GM10248 (cell line): Measurements from ENCODE around the gene FBXO48.
"Not testable (repeated sequence)": the region's sequence is repeated elsewhere in the genome, so short reads cannot be mapped to it uniquely, and the experiment has no call there.

ENCODE experiments used
- CTCF ChIA-PET: fragments of 300-600 bp; sonication (Branson Sonifier 250); formaldehyde crosslinking; extraction: SDS; loops from one replicate; lab custom pipeline; 2021; ENCODE audit warnings: antibody characterized with exemption; lab: Yijun Ruan, JAX
- POLR2A ChIA-PET: fragments of 350-650 bp; sonication (Branson Sonifier 250); formaldehyde crosslinking; extraction: SDS; loops from one replicate; lab custom pipeline; 2020; ENCODE audit warnings: antibody characterized with exemption; lab: Yijun Ruan, JAX
- DNase-seq: peaks from one replicate; pipeline ENCODE4 v3.0.0; 2012; ENCODE audit errors: extremely low spot score
- TF ChIP-seq, protein P1 (sequence below): IDR thresholded peaks from 2 replicates; pipeline ENCODE4 v1.5.1; 2012; ENCODE audit warnings: mild to moderate bottlenecking, low read depth; ENCODE audit errors: extremely low read depth, missing control alignments, control extremely low read depth

FBXO48 gene

DNA sequence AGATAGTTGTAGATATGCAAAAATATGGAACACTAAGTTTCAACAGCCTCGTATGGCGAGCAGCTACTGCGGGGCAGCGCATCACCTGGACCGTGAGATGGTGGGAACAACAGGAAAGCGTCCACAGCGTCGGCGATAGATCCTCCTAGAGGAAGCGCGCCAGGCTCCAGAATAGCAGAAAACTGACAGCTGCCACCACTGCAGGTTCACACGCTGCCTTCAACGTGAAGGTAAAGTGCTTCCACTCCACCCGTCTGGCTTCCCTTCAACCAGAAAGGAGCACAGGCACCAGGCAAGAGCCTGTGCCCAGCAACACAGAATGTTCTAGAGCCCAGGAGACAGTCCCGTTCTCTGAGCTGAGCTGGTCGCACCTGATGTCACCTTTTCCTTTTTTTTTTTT is 20.0 kb downstream of the FBXO48 start:
- TF ChIP-seq, protein P1, sequence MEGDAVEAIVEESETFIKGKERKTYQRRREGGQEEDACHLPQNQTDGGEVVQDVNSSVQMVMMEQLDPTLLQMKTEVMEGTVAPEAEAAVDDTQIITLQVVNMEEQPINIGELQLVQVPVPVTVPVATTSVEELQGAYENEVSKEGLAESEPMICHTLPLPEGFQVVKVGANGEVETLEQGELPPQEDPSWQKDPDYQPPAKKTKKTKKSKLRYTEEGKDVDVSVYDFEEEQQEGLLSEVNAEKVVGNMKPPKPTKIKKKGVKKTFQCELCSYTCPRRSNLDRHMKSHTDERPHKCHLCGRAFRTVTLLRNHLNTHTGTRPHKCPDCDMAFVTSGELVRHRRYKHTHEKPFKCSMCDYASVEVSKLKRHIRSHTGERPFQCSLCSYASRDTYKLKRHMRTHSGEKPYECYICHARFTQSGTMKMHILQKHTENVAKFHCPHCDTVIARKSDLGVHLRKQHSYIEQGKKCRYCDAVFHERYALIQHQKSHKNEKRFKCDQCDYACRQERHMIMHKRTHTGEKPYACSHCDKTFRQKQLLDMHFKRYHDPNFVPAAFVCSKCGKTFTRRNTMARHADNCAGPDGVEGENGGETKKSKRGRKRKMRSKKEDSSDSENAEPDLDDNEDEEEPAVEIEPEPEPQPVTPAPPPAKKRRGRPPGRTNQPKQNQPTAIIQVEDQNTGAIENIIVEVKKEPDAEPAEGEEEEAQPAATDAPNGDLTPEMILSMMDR: no peak

DNA sequence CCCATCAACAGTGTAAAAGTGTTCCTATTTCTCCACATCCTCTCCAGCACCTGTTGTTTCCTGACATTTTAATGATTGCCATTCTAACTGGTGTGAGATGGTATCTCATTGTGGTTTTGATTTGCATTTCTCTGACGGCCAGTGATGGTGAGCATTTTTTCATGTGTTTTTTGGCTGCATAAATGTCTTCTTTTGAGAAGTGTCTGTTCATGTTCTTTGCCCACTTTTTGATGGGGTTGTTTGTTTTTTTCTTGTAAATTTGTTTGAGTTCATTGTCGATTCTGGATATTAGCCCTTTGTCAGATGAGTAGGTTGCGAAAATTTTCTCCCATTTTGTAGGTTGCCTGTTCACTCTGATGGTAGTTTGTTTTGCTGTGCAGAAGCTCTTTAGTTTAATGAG is 20.7 kb downstream of the FBXO48 start:
- POLR2A ChIA-PET: not testable (repeated sequence)
- CTCF ChIA-PET: interaction anchor here (2.1 kb wide), 1 partner anchor 17 kb away, joined by 6 read pairs; no protein-coding TSS in a partner anchor

More for the DNA sequence above, 20.0 kb downstream of the FBXO48 start:
- CTCF ChIA-PET: interaction anchor here (2.1 kb wide), 1 partner anchor 16 kb away, joined by 6 read pairs; no protein-coding TSS in a partner anchor
- no peak for DNase-seq
- POLR2A ChIA-PET: no interaction called here

DNA sequence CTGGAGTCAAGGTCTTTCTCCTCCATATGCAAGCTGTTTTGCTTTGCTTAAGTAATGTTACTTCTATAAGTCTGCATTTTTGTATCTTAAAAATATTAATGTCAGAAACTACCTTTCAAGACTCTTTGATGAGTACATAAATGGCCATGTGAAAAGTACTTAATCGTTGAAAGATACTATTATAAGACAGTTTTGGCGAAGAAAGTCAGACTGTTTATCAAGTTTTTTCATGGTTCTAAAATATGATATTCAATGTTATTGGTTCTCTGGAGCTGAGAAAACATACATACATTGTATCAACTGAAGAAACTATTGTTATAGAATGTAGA is 25.1 kb downstream of the FBXO48 start:
- POLR2A ChIA-PET: interaction anchor here (2.8 kb wide), 1 partner anchor 53 kb away, joined by 13 read pairs; no protein-coding TSS in a partner anchor
- CTCF ChIA-PET: interaction anchor here (0.8 to 9.5 kb wide), 49 partner anchors 12 to 466 kb away, joined by 3 to 137 read pairs (median 5); partner anchors contain the start of genes APLF, FBXO48 and PLEK
- DNase-seq: no peak
- TF ChIP-seq, protein P1: no peak

More for the DNA sequence above, 20.7 kb downstream of the FBXO48 start:
- DNase-seq: not testable (repeated sequence)

DNA sequence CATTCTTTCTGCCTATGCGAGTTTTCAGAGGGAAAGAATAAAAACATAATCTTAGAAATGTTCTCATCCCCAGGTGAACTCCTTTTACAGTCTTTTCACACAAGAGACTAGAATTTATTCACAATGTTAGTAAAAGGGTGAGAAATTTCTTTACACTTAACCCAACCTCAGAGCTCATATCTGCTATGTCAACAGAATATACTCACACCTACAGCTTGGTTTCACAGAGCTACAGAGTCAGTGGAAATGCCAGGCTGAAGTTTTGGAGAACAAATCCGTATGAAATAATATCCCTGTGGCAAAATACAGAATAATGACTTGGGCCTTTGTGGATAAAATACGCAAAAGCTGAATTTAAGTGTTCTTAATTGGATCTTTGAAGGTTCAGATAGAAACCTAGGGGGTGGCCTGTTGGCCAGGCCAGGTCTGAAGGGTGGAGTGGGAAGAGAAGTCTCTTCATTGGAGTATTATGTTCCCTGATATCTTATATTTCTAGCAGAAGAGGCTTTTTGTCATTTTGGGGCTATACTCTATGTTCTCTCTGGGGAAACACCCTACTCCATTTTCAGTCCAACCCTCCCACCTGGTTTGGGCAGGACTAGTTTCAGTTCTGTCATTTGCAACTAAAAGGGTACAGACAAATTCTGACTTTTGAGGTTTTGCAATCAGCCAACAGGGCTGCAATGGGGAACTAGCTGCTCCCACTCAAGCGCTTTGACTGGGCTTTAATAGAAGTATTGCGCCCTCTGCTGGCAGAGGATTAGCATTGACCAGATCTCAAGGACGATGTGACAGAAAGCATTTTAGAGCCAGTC is 25.7 kb downstream of the FBXO48 start:
- TF ChIP-seq, protein P1: peak; percentile 82
- ChIA-PET CTCF (interaction anchor here (0.6 to 9.5 kb wide), 57 partner anchors 12 to 484 kb away, joined by 3 to 137 read pairs (median 5); partner anchors contain the start of genes APLF, FBXO48, PLEK and PPP3R1), POLR2A (interaction anchor here (0.7 to 2.8 kb wide), 2 partner anchors 52 to 411 kb away, joined by 7 to 13 read pairs; no protein-coding TSS in a partner anchor)
- peak; percentile 78 for DNase-seq

DNA sequence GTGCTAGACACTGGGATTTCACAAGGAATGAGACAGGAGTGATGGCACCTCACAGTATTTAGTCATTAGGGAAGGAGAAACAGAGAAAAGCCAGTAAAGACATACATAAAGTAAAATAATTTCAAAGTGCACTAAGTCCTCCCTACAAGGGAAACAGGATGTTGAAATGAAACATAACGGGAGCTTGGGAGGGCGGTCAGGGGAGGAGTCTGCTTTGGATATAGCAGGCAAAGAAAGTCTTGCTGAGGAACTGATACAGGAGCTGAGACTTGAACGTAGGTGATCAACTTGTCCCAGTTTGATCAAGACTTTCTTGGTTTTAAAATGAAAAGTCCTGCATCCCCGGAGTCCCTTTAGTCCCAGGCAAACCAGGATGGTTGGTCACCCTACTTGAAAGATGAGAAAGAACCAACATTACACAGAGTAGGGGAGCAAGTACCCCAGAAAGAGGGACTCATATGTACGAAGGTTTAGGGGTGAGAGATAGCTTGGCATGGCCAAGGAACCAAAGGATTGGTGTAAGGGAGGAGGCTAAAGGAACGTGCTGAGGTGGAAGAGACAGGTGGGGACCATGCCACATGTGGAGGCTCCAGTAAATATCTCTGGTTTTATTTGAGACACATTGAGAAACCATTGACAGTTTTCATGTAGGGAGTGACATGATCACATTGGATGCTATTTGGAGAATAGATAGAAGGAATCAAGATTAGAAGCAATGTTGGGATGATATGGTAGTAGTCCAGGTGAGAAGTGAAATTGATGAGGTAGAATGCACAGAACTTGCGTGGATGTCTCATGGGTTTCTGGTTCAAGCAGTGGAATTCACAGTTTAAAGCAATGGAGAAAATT is 28.4 kb downstream of the FBXO48 start:
- POLR2A ChIA-PET: interaction anchor here (0.6 to 1.0 kb wide), 4 partner anchors 12 to 380 kb away, joined by 3 to 4 read pairs (median 4); no protein-coding TSS in a partner anchor
- peak; percentile 32 for DNase-seq
- TF ChIP-seq, protein P1: no peak
- CTCF ChIA-PET: interaction anchor here (1.4 to 9.5 kb wide), 6 partner anchors 10 to 317 kb away, joined by 3 to 137 read pairs (median 30); partner anchors contain the start of genes APLF and FBXO48

DNA sequence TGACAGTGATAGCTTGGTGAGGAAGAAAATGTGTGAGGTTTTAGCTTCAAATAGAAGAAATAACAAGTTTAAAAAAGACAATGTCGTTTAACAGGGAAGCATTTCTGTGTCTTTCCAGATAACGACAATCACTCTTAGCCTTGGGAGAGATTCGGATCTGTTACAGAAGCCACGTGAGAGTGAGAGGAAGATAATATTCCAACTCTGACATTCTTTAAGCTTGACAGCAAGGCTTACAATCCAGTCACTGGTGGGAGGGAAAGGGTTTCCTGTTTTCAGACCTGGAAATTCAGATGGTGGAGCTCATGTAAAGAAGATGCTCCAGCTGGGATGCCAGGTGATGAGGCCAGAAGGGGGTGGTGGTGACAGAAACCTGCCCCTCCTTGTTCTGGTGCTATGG is 30.8 kb downstream of the FBXO48 start:
- DNase-seq: no peak
- CTCF ChIA-PET: interaction anchor here (0.9 to 9.5 kb wide), 7 partner anchors 7 to 73 kb away, joined by 3 to 137 read pairs (median 3); no protein-coding TSS in a partner anchor
- POLR2A ChIA-PET: interaction anchor here (1.0 kb wide), 1 partner anchor 9 kb away, joined by 3 read pairs; no protein-coding TSS in a partner anchor
- TF ChIP-seq, protein P1: no peak
